Rectal smooth muscle tissue (tissue), 1 donor: ENCODE measurements around the gene CTNNBL1.

ENCODE experiments used
- H3K27ac ChIP-seq: one replicate; pipeline ENCODE4 v1.7.0; 2013; ENCODE audit warnings: low read depth, low read length, inconsistent platforms
- H3K27me3 ChIP-seq: one replicate; pipeline ENCODE4 v1.7.0; 2013; ENCODE audit warnings: low read length; ENCODE audit not compliant: control insufficient read depth, insufficient read depth
- H3K36me3 ChIP-seq: one replicate; pipeline ENCODE4 v1.7.0; 2013; ENCODE audit warnings: low read length; ENCODE audit not compliant: control insufficient read depth, insufficient read depth
- H3K4me1 ChIP-seq: one replicate; pipeline ENCODE4 v1.7.0; 2013; ENCODE audit warnings: low read length; ENCODE audit not compliant: control insufficient read depth, insufficient read depth
- H3K4me3 ChIP-seq: one replicate; pipeline ENCODE4 v1.7.0; 2013; ENCODE audit warnings: low read length
- H3K9ac ChIP-seq: one replicate; pipeline ENCODE4 v1.7.0; 2013; ENCODE audit warnings: low read length

The CTNNBL1 gene

GRCh38 chr20:37904845-37905373 lies 211.1 kb downstream of the CTNNBL1 start:
- no peaks in the 10 kb centered on the region for H3K4me1 ChIP-seq
- no peaks in the 10 kb centered on the region for H3K36me3 ChIP-seq
- H3K27me3 ChIP-seq: peaks cover 15% of the 10 kb centered on the region
- H3K4me3 ChIP-seq: no peak overlapping the region
- H3K27ac ChIP-seq: no peak overlapping the region
- H3K9ac ChIP-seq: no peak overlapping the region

DNA sequence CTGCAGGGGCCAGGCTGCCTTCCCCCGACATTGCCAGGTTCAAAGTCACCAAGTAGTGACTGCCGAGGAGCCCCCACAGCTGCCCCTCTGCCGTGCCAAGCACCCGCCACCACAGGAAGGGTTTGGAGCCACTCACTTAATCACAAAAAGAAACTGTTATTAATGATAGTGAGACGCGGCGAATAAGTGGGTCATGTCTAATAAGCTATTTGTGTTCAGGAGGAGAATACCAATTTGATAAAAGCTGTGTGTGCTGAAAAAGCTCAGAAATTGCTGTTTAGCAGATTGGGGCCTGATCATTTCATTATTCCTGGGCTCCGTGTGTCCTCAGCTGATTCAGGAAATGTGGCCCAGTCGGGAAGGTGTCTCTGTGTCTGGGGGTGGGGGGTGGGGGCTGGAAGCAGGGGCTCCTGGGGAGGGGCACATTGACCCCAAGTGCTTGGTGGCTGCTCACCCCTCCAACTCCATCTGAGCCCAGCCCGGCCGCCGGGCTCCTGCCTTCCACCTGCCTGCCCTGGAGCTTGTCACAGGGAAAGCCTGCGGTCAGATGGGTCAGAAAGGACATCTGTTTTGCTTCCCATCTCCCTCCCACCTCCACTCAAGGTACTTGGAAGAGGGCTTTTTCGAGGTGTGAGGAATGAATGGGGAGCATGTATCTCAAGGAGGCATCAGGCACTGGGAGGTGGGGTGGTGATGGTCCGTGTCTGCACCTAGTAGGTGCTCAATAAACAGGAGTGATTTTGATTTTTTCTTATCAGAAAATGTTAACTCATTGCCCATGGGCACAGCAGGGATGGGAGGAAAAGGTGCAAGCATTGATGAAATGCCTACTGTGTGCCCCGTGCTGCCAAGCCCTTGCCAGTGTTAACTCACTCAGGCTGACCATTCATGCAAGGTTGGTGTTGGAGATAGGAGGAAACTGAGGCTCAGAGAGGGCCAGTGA lies 212.1 kb downstream of the CTNNBL1 start:
- peaks cover 15% of the 10 kb centered on the region for H3K27me3 ChIP-seq
- H3K9ac ChIP-seq: no peak overlapping the region
- H3K4me3 ChIP-seq: no peak overlapping the region

DNA sequence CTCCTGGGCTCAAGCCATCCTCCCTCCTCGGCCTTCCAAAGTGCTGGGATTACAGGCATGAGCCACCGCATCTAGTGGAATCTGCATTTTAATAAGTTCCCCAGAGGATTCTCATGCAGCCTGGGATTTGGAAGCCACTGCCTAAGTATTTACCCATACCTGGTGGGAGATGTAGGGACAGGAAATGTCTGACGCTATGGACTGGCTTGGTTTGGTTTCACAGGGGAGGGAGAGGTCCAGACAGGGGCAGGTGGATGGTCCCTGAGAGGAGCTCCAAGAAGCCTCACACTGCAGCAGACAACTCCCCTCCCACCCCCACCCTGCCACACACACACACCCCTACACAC lies 213.5 kb downstream of the CTNNBL1 start:
- peaks cover 13% of the 10 kb centered on the region for H3K27me3 ChIP-seq
- H3K36me3 ChIP-seq: no peaks in the 10 kb centered on the region
- no peak overlapping the region for H3K4me3 ChIP-seq
- H3K4me1 ChIP-seq: peaks cover 3% of the 10 kb centered on the region
- no peak overlapping the region for H3K27ac ChIP-seq
- H3K9ac ChIP-seq: no peak overlapping the region

More for the DNA sequence above, 212.1 kb downstream of the CTNNBL1 start:
- no peaks in the 10 kb centered on the region for H3K36me3 ChIP-seq
- H3K4me1 ChIP-seq: no peaks in the 10 kb centered on the region
- no peak overlapping the region for H3K27ac ChIP-seq

GRCh38 chr20:37907677-37908401 lies 214.0 kb downstream of the CTNNBL1 start:
- Histone ChIP-seq H3K27ac (no peak overlapping the region), H3K4me1 (peaks cover 3% of the 10 kb centered on the region), H3K36me3 (no peaks in the 10 kb centered on the region), H3K27me3 (peaks cover 13% of the 10 kb centered on the region), H3K9ac (no peak overlapping the region), H3K4me3 (no peak overlapping the region)

DNA sequence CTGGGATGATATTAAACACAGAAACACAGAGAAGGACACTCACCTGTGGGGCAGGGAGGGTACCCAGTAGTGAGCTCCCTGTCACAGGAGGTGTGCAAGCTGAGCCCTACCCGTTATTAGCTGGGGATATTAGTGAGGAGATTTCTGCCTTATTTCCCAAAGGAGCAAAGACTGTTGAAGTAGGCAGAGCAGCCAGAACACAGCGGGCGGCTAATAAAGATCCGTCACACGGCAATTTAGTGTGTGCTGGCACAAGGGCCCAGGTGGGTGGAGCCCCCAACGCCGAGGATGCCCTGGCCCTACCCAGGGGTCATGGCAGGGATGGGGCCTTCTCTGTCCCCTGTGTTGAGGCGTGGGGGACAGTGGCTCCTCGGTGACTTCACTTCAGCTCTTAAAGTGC lies 217.4 kb downstream of the CTNNBL1 start:
- Histone ChIP-seq H3K27ac (no peak overlapping the region), H3K27me3 (peaks cover 10% of the 10 kb centered on the region), H3K4me3 (no peak overlapping the region), H3K4me1 (peaks cover 4% of the 10 kb centered on the region), H3K9ac (no peak overlapping the region), H3K36me3 (no peaks in the 10 kb centered on the region)

DNA sequence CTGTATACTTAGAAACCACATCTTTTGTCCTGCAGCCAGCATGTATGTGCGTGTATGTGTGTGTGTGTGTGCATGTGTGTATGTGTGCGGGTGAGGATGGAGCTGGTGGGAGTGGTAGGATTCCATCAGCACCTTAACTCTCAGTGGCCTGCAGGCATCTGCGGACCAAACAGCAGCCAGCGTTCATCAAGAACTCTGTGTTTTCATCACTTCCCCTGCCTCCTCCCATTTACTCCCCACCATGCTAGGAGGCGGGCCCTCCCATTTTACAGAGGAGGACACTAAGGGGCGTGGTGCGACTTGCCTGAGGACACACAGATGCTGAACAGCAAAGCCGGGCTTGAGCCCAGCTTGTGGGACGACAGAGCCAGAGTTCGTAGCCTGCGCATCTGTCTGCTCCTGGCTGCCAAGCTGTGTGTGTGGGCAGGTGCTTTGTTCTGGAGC lies 218.0 kb downstream of the CTNNBL1 start:
- H3K4me1 ChIP-seq: peaks cover 4% of the 10 kb centered on the region
- H3K36me3 ChIP-seq: no peaks in the 10 kb centered on the region
- H3K4me3 ChIP-seq: no peak overlapping the region
- H3K9ac ChIP-seq: no peak overlapping the region
- H3K27ac ChIP-seq: no peak overlapping the region
- H3K27me3 ChIP-seq: peaks cover 10% of the 10 kb centered on the region

- Histone ChIP-seq H3K4me1 (peaks cover 4% of the 10 kb centered on the region), H3K27me3 (peaks cover 11% of the 10 kb centered on the region), H3K4me3 (no peak overlapping the region), H3K27ac (no peak overlapping the region), H3K36me3 (no peaks in the 10 kb centered on the region), H3K9ac (no peak overlapping the region)
Observed at GRCh38 chr20:37912874-37913273, 219.0 kb downstream of the CTNNBL1 start.

- no peaks in the 10 kb centered on the region for H3K36me3 ChIP-seq
Observed at GRCh38 chr20:37913567-37914366, 219.9 kb downstream of the CTNNBL1 start.

GRCh38 chr20:37914367-37914671 lies 220.5 kb downstream of the CTNNBL1 start:
- H3K4me1 ChIP-seq: peaks cover 4% of the 10 kb centered on the region
- no peak overlapping the region for H3K27ac ChIP-seq
- peak overlapping the region; percentile 40 for H3K4me3 ChIP-seq
- no peak overlapping the region for H3K9ac ChIP-seq
- no peaks in the 10 kb centered on the region for H3K36me3 ChIP-seq
- H3K27me3 ChIP-seq: peaks cover 9% of the 10 kb centered on the region

More at GRCh38 chr20:37913567-37914366, 219.9 kb downstream of the CTNNBL1 start:
- peaks cover 9% of the 10 kb centered on the region for H3K27me3 ChIP-seq
- H3K9ac ChIP-seq: no peak overlapping the region
- H3K27ac ChIP-seq: no peak overlapping the region
- H3K4me3 ChIP-seq: no peak overlapping the region
- peaks cover 4% of the 10 kb centered on the region for H3K4me1 ChIP-seq

- peak overlapping the region; percentile 40 for H3K4me3 ChIP-seq
Observed at GRCh38 chr20:37914672-37915433, 221.0 kb downstream of the CTNNBL1 start.

GRCh38 chr20:37915434-37915787 lies 221.6 kb downstream of the CTNNBL1 start:
- H3K27ac ChIP-seq: no peak overlapping the region
- peaks cover 4% of the 10 kb centered on the region for H3K4me1 ChIP-seq
- H3K9ac ChIP-seq: no peak overlapping the region
- peaks cover 9% of the 10 kb centered on the region for H3K27me3 ChIP-seq
- no peak overlapping the region for H3K4me3 ChIP-seq
- no peaks in the 10 kb centered on the region for H3K36me3 ChIP-seq

More at GRCh38 chr20:37914672-37915433, 221.0 kb downstream of the CTNNBL1 start:
- Histone ChIP-seq H3K4me1 (peaks cover 4% of the 10 kb centered on the region), H3K27ac (no peak overlapping the region), H3K27me3 (peaks cover 9% of the 10 kb centered on the region), H3K36me3 (no peaks in the 10 kb centered on the region), H3K9ac (no peak overlapping the region)
